B cell (primary cell): ENCODE measurements around the gene CEP85. TPM values are rescaled to one million over a fixed set of nuclear protein-coding genes. Genes with fewer than 3 reads are reported as not detected.

Experiments used
- ATAC-seq: fragments of 200-7000 bp; cut with Tn5 transposase; one replicate; pipeline ENCODE4 v1.10.0; 2021; ENCODE audit warnings: low read depth, mild to moderate bottlenecking, moderate number of reproducible peaks, moderate library complexity
- CTCF ChIA-PET: fragments of 350-600 bp; sonication (Branson Sonifier 250); formaldehyde crosslinking; loops from one replicate; lab custom pipeline; 2021; ENCODE audit warnings: antibody characterized with exemption, inconsistent platforms; lab: Charles Lee
- POLR2A ChIA-PET: fragments of 350-600 bp; sonication (Branson Sonifier 250); formaldehyde crosslinking; loops from one replicate; lab custom pipeline; 2021; ENCODE audit warnings: antibody characterized with exemption; lab: Charles Lee
- DNase-seq: peaks from one replicate; pipeline ENCODE4 v3.0.0; 2013
- H2AFZ ChIP-seq: 2 replicates; pipeline ENCODE4 v1.6.1; 2012; ENCODE audit warnings: mild to moderate bottlenecking, low read depth, low read length; ENCODE audit not compliant: insufficient read depth, poor library complexity, severe bottlenecking
- H3K27ac ChIP-seq, 2 donors: 1 replicate in 1 of 2; 2 replicates in 1 of 2; pipeline ENCODE4 v1.5.1; 2012 to 2013; ENCODE audit warnings: low read length in 2 of 2, mild to moderate bottlenecking in 2 of 2, moderate library complexity in 1 of 2
- H3K27me3 ChIP-seq, 4 experiments: fragments of 200-600 bp in 1 of 4; sonication (generic) in 1 of 4; replicated peaks in 1 of 4; 1 replicate in 2 of 4; 2 replicates in 2 of 4; pipeline versions ENCODE4 v1.6.1 to v1.7.0; 2013 to 2016; ENCODE audit warnings: low read length in 3 of 4, mild to moderate bottlenecking in 2 of 4, mixed read lengths in 1 of 4, moderate library complexity in 1 of 4; ENCODE audit not compliant: insufficient read depth in 4 of 4, control insufficient read depth in 3 of 4; ENCODE audit errors: control extremely low read depth in 1 of 4
- H3K36me3 ChIP-seq, 2 experiments: replicated peaks in 1 of 2; 1 replicate in 1 of 2; 2 replicates in 1 of 2; pipeline versions ENCODE4 v1.6.1 to v1.7.1; 2013; ENCODE audit warnings: low read length in 1 of 2; ENCODE audit not compliant: insufficient read depth in 2 of 2, control insufficient read depth in 1 of 2; ENCODE audit errors: control extremely low read depth in 1 of 2, extremely low read depth in 1 of 2
- H3K4me1 ChIP-seq, 2 donors: fragments of 200-600 bp in 1 of 2; sonication (generic) in 1 of 2; 1 replicate in 1 of 2; 2 replicates in 1 of 2; pipeline versions ENCODE4 v1.5.1 to v1.6.1; 2013 to 2017; ENCODE audit warnings: low read length in 2 of 2; ENCODE audit not compliant: control insufficient read depth in 2 of 2, insufficient read depth in 2 of 2
- H3K4me2 ChIP-seq: replicated peaks from 2 replicates; pipeline ENCODE3; 2012; ENCODE audit warnings: mild to moderate bottlenecking, low read depth, low read length; ENCODE audit not compliant: poor library complexity, severe bottlenecking
- H3K4me3 ChIP-seq, 5 experiments: fragments of 200-600 bp in 1 of 5; sonication (generic) in 1 of 5; 1 replicate in 3 of 5; 2 replicates in 2 of 5; pipeline versions ENCODE4 v1.5.1 to v1.7.0; 2011 to 2016; ENCODE audit warnings: low read length in 4 of 5, mild to moderate bottlenecking in 4 of 5, low read depth in 2 of 5, control low read depth in 1 of 5, moderate library complexity in 1 of 5; ENCODE audit not compliant: insufficient read depth in 1 of 5; ENCODE audit errors: control extremely low read depth in 1 of 5, extremely low read depth in 1 of 5
- H3K79me2 ChIP-seq: fragments of 200-600 bp; sonication (generic); one replicate; pipeline ENCODE4 v1.6.0; 2016; ENCODE audit warnings: low read length; ENCODE audit not compliant: control insufficient read depth, insufficient read depth
- H3K9ac ChIP-seq: fragments of 200-600 bp; sonication (generic); 2 replicates; pipeline ENCODE4 v1.6.1; 2017; ENCODE audit warnings: mild to moderate bottlenecking, low read length, moderate library complexity
- H3K9me3 ChIP-seq, 3 donors: one replicate each; pipeline versions ENCODE4 v1.6.1 to v1.7.1; 2013; ENCODE audit warnings: low read length in 2 of 3; ENCODE audit not compliant: control insufficient read depth in 2 of 3, insufficient read depth in 1 of 3; ENCODE audit errors: control extremely low read depth in 1 of 3
- H4K20me1 ChIP-seq: 2 replicates; pipeline ENCODE4 v1.6.0; 2012; ENCODE audit warnings: mild to moderate bottlenecking, low read length; ENCODE audit not compliant: insufficient read depth, control insufficient read depth, poor library complexity, severe bottlenecking
- H3K27ac Mint-ChIP-seq: one replicate; pipeline ENCODE4 v1.8.0; 2021; ENCODE audit warnings: mixed read lengths
- H3K27me3 Mint-ChIP-seq: one replicate; pipeline ENCODE4 v1.8.0; 2021; ENCODE audit warnings: mixed read lengths
- H3K4me1 Mint-ChIP-seq: one replicate; pipeline ENCODE4 v1.8.0; 2021; ENCODE audit warnings: mixed read lengths
- H3K4me3 Mint-ChIP-seq: one replicate; pipeline ENCODE4 v1.8.0; 2021; ENCODE audit warnings: mixed read lengths
- H3K9me3 Mint-ChIP-seq: one replicate; pipeline ENCODE4 v1.8.0; 2022; ENCODE audit warnings: mixed read lengths; ENCODE audit not compliant: insufficient read depth
- CTCF ChIP-seq: fragments of 200-600 bp; IDR thresholded peaks from one replicate; pipeline ENCODE4 v1.8.0; 2022; ENCODE audit warnings: antibody characterized with exemption, mild to moderate bottlenecking
- EZH2 ChIP-seq: IDR thresholded peaks from 2 replicates; pipeline ENCODE4 v1.6.1; 2012; ENCODE audit warnings: borderline replicate concordance, low read depth, mild to moderate bottlenecking, moderate library complexity, low read length; ENCODE audit not compliant: insufficient read depth, poor library complexity, severe bottlenecking
- WGBS: methylation state at CpG from one replicate; pipeline ENCODE4 v1.1.5; 2013; ENCODE audit warnings: missing lambda C conversion rate; ENCODE audit not compliant: insufficient coverage; 5-methylcytosine and 5-hydroxymethylcytosine counted together
- intact Hi-C: fragments of 100-400 bp; cut with micrococcal nuclease; formaldehyde crosslinking; loops from one replicate; pipeline ENCODE4 v1.10.0; 2022
- polyA plus RNA-seq: library from polyadenylated mRNA; depleted of rRNA; stranded (reverse); fragments of >200 nt; gene quantifications from 2 replicates; pipeline ENCODE4 v1.2.3, GENCODE V29; 2012
- total RNA-seq, 2 donors: library from RNA; stranded (reverse); fragments of 120-200 nt in 1 of 2; gene quantifications; 1 replicate in 1 of 2; 2 replicates in 1 of 2; pipeline versions ENCODE4 v1.2.3 to v1.2.4, GENCODE V29; 2013 to 2022

The CEP85 gene
- total and polyA plus RNA-seq, 2 donors (not counting 1 experiment from before 2014, with no cell fraction given), result 16.2 to 16.3 TPM

- H3K4me1 ChIP-seq, result peaks cover 43% of the 10 kb centered on the region in 2 donors
- peak overlapping the region; percentile 99 for H3K27ac Mint-ChIP-seq
These were observed 87.5 kb downstream of the CEP85 start for GRCh38 chr1:26321315-26322041.

More at GRCh38 chr1:26321315-26322041, 87.5 kb downstream of the CEP85 start:
- no peaks in the 10 kb centered on the region for H3K27me3 ChIP-seq
- ChIA-PET POLR2A (interaction anchor here (0.6 to 15.2 kb wide), 14 partner anchors 10 to 881 kb away, joined by 3 to 1239 read pairs (median 4); partner anchors contain the start of genes CEP85 and SH3BGRL3), CTCF (interaction anchor here (0.6 to 30.0 kb wide), 29 partner anchors 9 to 696 kb away, joined by 3 to 1400 read pairs (median 4); partner anchors contain the start of genes CEP85, DHDDS, SH3BGRL3 and UBXN11)
- H3K9me3 Mint-ChIP-seq, result no peaks in the 10 kb centered on the region
- H3K4me1 Mint-ChIP-seq, result peaks cover 57% of the 10 kb centered on the region
- 6% methylated on average over 6 of the region's 16 CpGs for WGBS
- H3K4me2 ChIP-seq, result peak overlapping the region; percentile 73
- H4K20me1 ChIP-seq, result peaks cover 67% of the 10 kb centered on the region
- H2AFZ ChIP-seq, result no peak overlapping the region
- H3K9ac ChIP-seq, result peak overlapping the region; percentile 85
- H3K27me3 Mint-ChIP-seq, result no peaks in the 10 kb centered on the region
- peak overlapping the region in 1 of 2 donors; percentile 75 for H3K27ac ChIP-seq
- DNase-seq, result peak; percentile 93
- peak overlapping the region in 4 of 5 experiments; percentile 90 to 95 (median 94) for H3K4me3 ChIP-seq
- peak; percentile 66 for ATAC-seq
- no peak for TF ChIP-seq EZH2
- TF ChIP-seq CTCF, result peak; percentile 92
- H3K79me2 ChIP-seq, result peaks cover 55% of the 10 kb centered on the region
- H3K4me3 Mint-ChIP-seq, result peak overlapping the region; percentile 89
- H3K9me3 ChIP-seq, result no peaks in the 10 kb centered on the region
- intact Hi-C loops, result loop anchor here (1.0 kb wide), 8 partner anchors 15 to 216 kb away; partner anchors contain the start of genes CEP85 and ZNF593
- peaks cover 0 to 59% of the 10 kb centered on the region in 2 experiments for H3K36me3 ChIP-seq
